ENCODE measurements around the gene EML4. TPM values are rescaled to one million over a fixed set of nuclear protein-coding genes. Genes with fewer than 3 reads are reported as not detected.

The EML4 gene
- total and polyA plus RNA-seq, 2 of the 13 experiments (the other 11 are each of a cell fraction or from before 2014, with no cell fraction given): 243 to 476 TPM

GRCh38 chr2:42132966-42133641 lies 36.0 kb upstream of the EML4 start (continued):
- TF ChIP-seq HHEX (CRISPR knock-in tag; IDR thresholded peaks at IDR 0.05) (no peak), NFIB (CRISPR knock-in tag; IDR thresholded peaks at IDR 0.05; ENCODE audit: borderline replicate concordance) (no peak), ZNF792 (CRISPR knock-in tag; IDR thresholded peaks at IDR 0.05) (peak; percentile 97), PHF5A (CRISPR knock-in tag; IDR thresholded peaks at IDR 0.05; ENCODE audit: low read depth, unreplicated experiment) (peak; percentile 80), SMARCC2 (IDR thresholded peaks at IDR 0.05) (no peak), BCL6 (CRISPR knock-in tag; IDR thresholded peaks at IDR 0.05) (peak; percentile 90), ZNF720 (CRISPR knock-in tag; IDR thresholded peaks at IDR 0.05) (no peak; the same call in 1 of the 2 replicates), ZNF768 (CRISPR knock-in tag; IDR thresholded peaks at IDR 0.05) (peak; percentile 85), NFE2L2 (IDR thresholded peaks at IDR 0.05; ENCODE audit: low read length) (no peak; the same call in 1 of the 2 replicates), ATF6 (CRISPR knock-in tag; conservative IDR thresholded peaks at IDR 0.05) (0 out of 2 replicates have a peak, but pooled peaks have one; percentile 81), ZNF691 (CRISPR knock-in tag; IDR thresholded peaks at IDR 0.05; ENCODE audit: borderline replicate concordance, low read depth) (peak; percentile 89), LRRFIP1 (CRISPR knock-in tag; conservative IDR thresholded peaks at IDR 0.05) (no peak; the same call in 1 of the 2 replicates), SRF (IDR thresholded peaks at IDR 0.05; ENCODE audit: low read depth, low read length) (peak; percentile 58; the same call in 1 of the 2 replicates), ELF1 (CRISPR knock-in tag; IDR thresholded peaks at IDR 0.05) (peak; percentile 82), ZNF747 (CRISPR knock-in tag; IDR thresholded peaks at IDR 0.05; ENCODE audit: borderline replicate concordance) (peak; percentile 84), ZNF7 (CRISPR knock-in tag; IDR thresholded peaks at IDR 0.05) (peak; percentile 59; the same call in 1 of the 2 replicates), JARID2 (CRISPR knock-in tag; IDR thresholded peaks at IDR 0.05; ENCODE audit: insufficient replicate concordance) (no peak), ZFP36L1 (CRISPR knock-in tag; IDR thresholded peaks at IDR 0.05) (peak; percentile 82), ZNF704 (CRISPR knock-in tag; IDR thresholded peaks at IDR 0.05; ENCODE audit: borderline replicate concordance) (no peak), KLF11 (CRISPR knock-in tag; IDR thresholded peaks at IDR 0.05) (peak; percentile 92; the same call in 1 of the 2 replicates), ZBTB38 (CRISPR knock-in tag; IDR thresholded peaks at IDR 0.05) (peak; percentile 99), ATRX (CRISPR knock-in tag; IDR thresholded peaks at IDR 0.05; ENCODE audit: borderline replicate concordance) (no peak), ZNF546 (CRISPR knock-in tag; conservative IDR thresholded peaks at IDR 0.05) (0 out of 2 replicates have a peak, but pooled peaks have one; percentile 66), PBX3 (CRISPR knock-in tag; IDR thresholded peaks at IDR 0.05; ENCODE audit: borderline replicate concordance) (no peak)

Data from HepG2 (cell line).